Measurements from ENCODE around the gene ATOH8.

ATOH8 gene

GRCh38 chr2:85714841-85715240 lies 39.0 kb upstream of the ATOH8 start:
- no peak for TF ChIP-seq SPI1 (IDR thresholded peaks at IDR 0.05; ENCODE audit: borderline replicate concordance, low read depth)

GRCh38 chr2:85716346-85716914 lies 37.4 kb upstream of the ATOH8 start:
- TF ChIP-seq, protein P1, sequence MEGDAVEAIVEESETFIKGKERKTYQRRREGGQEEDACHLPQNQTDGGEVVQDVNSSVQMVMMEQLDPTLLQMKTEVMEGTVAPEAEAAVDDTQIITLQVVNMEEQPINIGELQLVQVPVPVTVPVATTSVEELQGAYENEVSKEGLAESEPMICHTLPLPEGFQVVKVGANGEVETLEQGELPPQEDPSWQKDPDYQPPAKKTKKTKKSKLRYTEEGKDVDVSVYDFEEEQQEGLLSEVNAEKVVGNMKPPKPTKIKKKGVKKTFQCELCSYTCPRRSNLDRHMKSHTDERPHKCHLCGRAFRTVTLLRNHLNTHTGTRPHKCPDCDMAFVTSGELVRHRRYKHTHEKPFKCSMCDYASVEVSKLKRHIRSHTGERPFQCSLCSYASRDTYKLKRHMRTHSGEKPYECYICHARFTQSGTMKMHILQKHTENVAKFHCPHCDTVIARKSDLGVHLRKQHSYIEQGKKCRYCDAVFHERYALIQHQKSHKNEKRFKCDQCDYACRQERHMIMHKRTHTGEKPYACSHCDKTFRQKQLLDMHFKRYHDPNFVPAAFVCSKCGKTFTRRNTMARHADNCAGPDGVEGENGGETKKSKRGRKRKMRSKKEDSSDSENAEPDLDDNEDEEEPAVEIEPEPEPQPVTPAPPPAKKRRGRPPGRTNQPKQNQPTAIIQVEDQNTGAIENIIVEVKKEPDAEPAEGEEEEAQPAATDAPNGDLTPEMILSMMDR (IDR thresholded peaks at IDR 0.05; ENCODE audit: insufficient read depth, low read length): no peak
- peak; percentile 52; the same call in 1 of the 2 replicates for TF ChIP-seq SPI1 (IDR thresholded peaks at IDR 0.05; ENCODE audit: borderline replicate concordance, low read depth)
- Histone ChIP-seq H3K27ac (replicated peaks) (peak overlapping the region; percentile 47), H3K27me3 (ENCODE audit: insufficient read depth, poor library complexity, severe bottlenecking) (no peaks in the 10 kb centered on the region), H3K4me3 (replicated peaks; ENCODE audit: insufficient read depth, low read length) (no peak overlapping the region)
- DNase-seq (ENCODE audit: low read depth in 1 of 2, low spot score in 1 of 2): peak in 1 of 2 experiments; percentile 55

More at GRCh38 chr2:85714841-85715240, 39.0 kb upstream of the ATOH8 start:
- no peaks in the 10 kb centered on the region for H3K27me3 ChIP-seq (ENCODE audit: insufficient read depth, poor library complexity, severe bottlenecking)
- peak overlapping the region; percentile 91 for H3K27ac ChIP-seq (replicated peaks)
- DNase-seq (ENCODE audit: low read depth in 1 of 2, low spot score in 1 of 2): no peak
- no peak overlapping the region for H3K4me3 ChIP-seq (replicated peaks; ENCODE audit: insufficient read depth, low read length)

- no peak for DNase-seq (ENCODE audit: low read depth in 1 of 2, low spot score in 1 of 2)
- H3K27ac ChIP-seq (replicated peaks): no peak overlapping the region
- H3K4me3 ChIP-seq (replicated peaks; ENCODE audit: insufficient read depth, low read length): no peak overlapping the region
- TF ChIP-seq GABPA (IDR thresholded peaks at IDR 0.05; ENCODE audit: low read depth) (no peak), SPI1 (IDR thresholded peaks at IDR 0.05; ENCODE audit: borderline replicate concordance, low read depth) (no peak), REST (IDR thresholded peaks at IDR 0.05; ENCODE audit: insufficient replicate concordance, low read depth) (no peak), POLR2AphosphoS5 (IDR thresholded peaks at IDR 0.05; ENCODE audit: low read depth) (no peak)
- TF ChIP-seq, protein P1 (IDR thresholded peaks at IDR 0.05; ENCODE audit: insufficient read depth, low read length): no peak
- H3K27me3 ChIP-seq (ENCODE audit: insufficient read depth, poor library complexity, severe bottlenecking): no peaks in the 10 kb centered on the region
Observed at GRCh38 chr2:85717308-85718008, 36.3 kb upstream of the ATOH8 start.

- H3K27ac ChIP-seq (replicated peaks): no peak overlapping the region
- peak in 1 of 2 experiments; percentile 55 for DNase-seq (ENCODE audit: low read depth in 1 of 2, low spot score in 1 of 2)
- TF ChIP-seq SPI1 (IDR thresholded peaks at IDR 0.05; ENCODE audit: borderline replicate concordance, low read depth) (no peak), REST (IDR thresholded peaks at IDR 0.05; ENCODE audit: insufficient replicate concordance, low read depth) (no peak), GABPA (IDR thresholded peaks at IDR 0.05; ENCODE audit: low read depth) (no peak), POLR2AphosphoS5 (IDR thresholded peaks at IDR 0.05; ENCODE audit: low read depth) (no peak)
- TF ChIP-seq, protein P1 (IDR thresholded peaks at IDR 0.05; ENCODE audit: insufficient read depth, low read length): no peak
- no peak overlapping the region for H3K4me3 ChIP-seq (replicated peaks; ENCODE audit: insufficient read depth, low read length)
- H3K27me3 ChIP-seq (ENCODE audit: insufficient read depth, poor library complexity, severe bottlenecking): no peaks in the 10 kb centered on the region
Observed at GRCh38 chr2:85718009-85718391, 35.8 kb upstream of the ATOH8 start.
